HepG2 (cell line): ENCODE measurements around the gene CSNK1D. TPM values are rescaled to one million over a fixed set of nuclear protein-coding genes. Genes with fewer than 3 reads are reported as not detected.

Source experiments
- AKNA ChIP-seq: sonication (generic); formaldehyde crosslinking; IDR thresholded peaks from 2 replicates; pipeline ENCODE4 v1.4.0; 2020; ENCODE audit warnings: missing genetic modification reagents, borderline replicate concordance
- DPF2 ChIP-seq: sonication (generic); formaldehyde crosslinking; IDR thresholded peaks from 2 replicates; pipeline ENCODE4 v1.4.0; 2020; ENCODE audit warnings: mild to moderate bottlenecking, low read depth, missing genetic modification reagents, borderline replicate concordance
- LCORL ChIP-seq, 2 experiments: fragments of 450-650 bp in 1 of 2; sonication (generic) in 1 of 2; formaldehyde crosslinking in 1 of 2; IDR thresholded peaks; 2 replicates each; pipeline versions ENCODE4 v1.5.0 to v1.6.1; 2017 to 2020; ENCODE audit warnings: antibody characterized with exemption in 1 of 2, missing genetic modification reagents in 1 of 2
- MAFK ChIP-seq, 2 experiments: IDR thresholded peaks in 1 of 2; conservative IDR thresholded peaks in 1 of 2; 2 replicates each; pipeline ENCODE4 v1.6.1; 2011; ENCODE audit warnings: improper control_type of control experiment in 2 of 2, low read length in 2 of 2
- MYC ChIP-seq: sonication (generic); formaldehyde crosslinking; IDR thresholded peaks from 2 replicates; pipeline ENCODE4 v1.9.0; 2021; ENCODE audit warnings: missing genetic modification reagents, borderline replicate concordance
- POLR2A ChIP-seq, 2 experiments: IDR thresholded peaks; 2 replicates each; pipeline ENCODE4 v1.6.1; 2011; ENCODE audit warnings: low read depth in 2 of 2, low read length in 2 of 2, mild to moderate bottlenecking in 1 of 2, moderate library complexity in 1 of 2; ENCODE audit not compliant: insufficient read depth in 1 of 2
- UBTF ChIP-seq: sonication (generic); formaldehyde crosslinking; IDR thresholded peaks from 2 replicates; pipeline ENCODE4 v1.4.0; 2020; ENCODE audit warnings: mild to moderate bottlenecking, missing genetic modification reagents
- ZBTB2 ChIP-seq: sonication (generic); formaldehyde crosslinking; IDR thresholded peaks from 2 replicates; pipeline ENCODE4 v1.8.0; 2022; ENCODE audit warnings: low read depth, missing genetic modification reagents
- ZNF232 ChIP-seq: sonication (generic); formaldehyde crosslinking; IDR thresholded peaks from 2 replicates; pipeline ENCODE4 v1.4.0; 2020; ENCODE audit warnings: missing genetic modification reagents, borderline replicate concordance
- ZNF446 ChIP-seq: sonication (generic); formaldehyde crosslinking; IDR thresholded peaks from 2 replicates; pipeline ENCODE4 v1.5.0; 2020; ENCODE audit warnings: mild to moderate bottlenecking, missing genetic modification reagents
- ZNF766 ChIP-seq: sonication (generic); formaldehyde crosslinking; IDR thresholded peaks from 2 replicates; pipeline ENCODE4 v1.5.0; 2020; ENCODE audit warnings: missing genetic modification reagents, borderline replicate concordance
- ZNF800 ChIP-seq: sonication (generic); formaldehyde crosslinking; IDR thresholded peaks from 2 replicates; pipeline ENCODE4 v1.4.0; 2020; ENCODE audit warnings: missing genetic modification reagents
- ZXDC ChIP-seq: sonication (generic); formaldehyde crosslinking; IDR thresholded peaks from 2 replicates; pipeline ENCODE4 v1.5.0; 2020; ENCODE audit warnings: mild to moderate bottlenecking, missing genetic modification reagents
- polyA plus RNA-seq, 8 experiments: library from polyadenylated mRNA; depleted of rRNA in 3 of 8; stranded (reverse) in 7 of 8; unstranded in 1 of 8; fragments of >200 nt; fragmentation: Illumina TruSeq in 4 of 8; extraction: Trizol in 4 of 8; gene quantifications; 2 replicates each; pipeline versions ENCODE4 v1.2.1 to v1.2.3, GENCODE V29; 2011 to 2016; ENCODE audit warnings: low read depth in 4 of 8, missing spikeins in 1 of 8, mixed read lengths in 1 of 8; ENCODE audit not compliant: insufficient read depth in 1 of 8
- total RNA-seq, 5 experiments: library from RNA; depleted of rRNA; stranded (reverse); fragments of >200 nt; fragmentation: Illumina TruSeq; extraction: Trizol; gene quantifications; 2 replicates each; pipeline ENCODE4 v1.2.3, GENCODE V29; 2016; ENCODE audit warnings: low read depth in 1 of 5

Gene CSNK1D
- total and polyA plus RNA-seq, 2 of the 13 experiments (the other 11 are each of a cell fraction or from before 2014, with no cell fraction given), result 31.5 to 128 TPM

GRCh38 chr17:82269138-82269881 lies 4.2 kb downstream of the CSNK1D start (continued):
- no peak for TF ChIP-seq AKNA (CRISPR knock-in tag)
- TF ChIP-seq POLR2A (IDR thresholded peaks at IDR 0.05; ENCODE audit: insufficient read depth in 1 of 2, low read depth in 2 of 2, low read length in 2 of 2), result peak; percentile 23 to 60; a peak in 2 of 4 replicates
- no peak for TF ChIP-seq DPF2 (CRISPR knock-in tag)
- TF ChIP-seq MYC (CRISPR knock-in tag), result peak; percentile 37; the same call in 1 of the 2 replicates
- TF ChIP-seq UBTF (CRISPR knock-in tag), result 0 out of 2 replicates have a peak, but pooled peaks have one; percentile 16
- 0 out of 2 replicates have a peak, but pooled peaks have one; percentile 22 for TF ChIP-seq ZNF232
- TF ChIP-seq ZNF446 (CRISPR knock-in tag), result no peak
- TF ChIP-seq ZBTB2, result no peak
- TF ChIP-seq MAFK (conservative IDR thresholded peaks at IDR 0.05 in 1 of 2, IDR thresholded peaks at IDR 0.05 in 1 of 2; ENCODE audit: low read length in 2 of 2), result peak; percentile 24 to 50; a peak in 3 of 4 replicates
- no peak for TF ChIP-seq ZNF800
- TF ChIP-seq LCORL (IDR thresholded peaks at IDR 0.05), result no peak
- no peak for TF ChIP-seq LCORL (CRISPR knock-in tag; IDR thresholded peaks at IDR 0.05)
- no peak for TF ChIP-seq ZXDC
- 0 out of 2 replicates have a peak, but pooled peaks have one; percentile 60 for TF ChIP-seq ZNF766 (CRISPR knock-in tag)
